ENCODE measurements around the gene TJP1.
"Not testable (repeated sequence)": the region's sequence is repeated elsewhere in the genome, so short reads cannot be mapped to it uniquely, and the experiment has no call there.

TJP1 gene

GRCh38 chr15:29799859-29800258 lies 22.4 kb downstream of the TJP1 start:
- no peak for DNase-seq

GRCh38 chr15:29795610-29796009 lies 26.7 kb downstream of the TJP1 start:
- no peak for DNase-seq

GRCh38 chr15:29792426-29793159 lies 29.7 kb downstream of the TJP1 start:
- no peak for DNase-seq

GRCh38 chr15:29790607-29791006 lies 31.7 kb downstream of the TJP1 start:
- no peak for DNase-seq

- DNase-seq: no peak
Measured at GRCh38 chr15:29789871-29790270, 32.4 kb downstream of the TJP1 start.

- no peak for DNase-seq
Measured at GRCh38 chr15:29788433-29789034, 33.7 kb downstream of the TJP1 start.

- DNase-seq: no peak
Measured at GRCh38 chr15:29787767-29788166, 34.5 kb downstream of the TJP1 start.

GRCh38 chr15:29785642-29786041 lies 36.6 kb downstream of the TJP1 start:
- no peak for DNase-seq

- DNase-seq: no peak
Measured at GRCh38 chr15:29785136-29785535, 37.1 kb downstream of the TJP1 start.

GRCh38 chr15:29784413-29784812 lies 37.9 kb downstream of the TJP1 start:
- DNase-seq: no peak

GRCh38 chr15:29782816-29783215 lies 39.5 kb downstream of the TJP1 start:
- DNase-seq: not testable (repeated sequence)

GRCh38 chr15:29778382-29778781 lies 43.9 kb downstream of the TJP1 start:
- no peak for DNase-seq

- no peak for DNase-seq
Measured at GRCh38 chr15:29776859-29777258, 45.4 kb downstream of the TJP1 start.

- no peak for DNase-seq
Measured at GRCh38 chr15:29774900-29775299, 47.4 kb downstream of the TJP1 start.

- DNase-seq: no peak
Measured at GRCh38 chr15:29773816-29774215, 48.5 kb downstream of the TJP1 start.

GRCh38 chr15:29773000-29773399 lies 49.3 kb downstream of the TJP1 start:
- no peak for DNase-seq

GRCh38 chr15:29770796-29771195 lies 51.5 kb downstream of the TJP1 start:
- no peak for DNase-seq

- DNase-seq: no peak
Measured at GRCh38 chr15:29765898-29766527, 56.3 kb downstream of the TJP1 start.

- DNase-seq: no peak
Measured at GRCh38 chr15:29765234-29765841, 56.9 kb downstream of the TJP1 start.

- DNase-seq: no peak
Measured at GRCh38 chr15:29759596-29759995, 62.7 kb downstream of the TJP1 start.

- DNase-seq: no peak
Measured at GRCh38 chr15:29756358-29757267, 65.7 kb downstream of the TJP1 start.

- not testable (repeated sequence) for DNase-seq
Measured at GRCh38 chr15:29754009-29754408, 68.3 kb downstream of the TJP1 start.

GRCh38 chr15:29753506-29753905 lies 68.8 kb downstream of the TJP1 start:
- DNase-seq: no peak
